BLaER1 (cell line): ENCODE data around the gene ST3GAL3.

Experiments
- H3K27ac ChIP-seq: shearing (Covaris generic); formaldehyde crosslinking; 2 replicates; pipeline ENCODE4 v1.8.1; 2022
- H3K27me3 ChIP-seq: shearing (Covaris generic); formaldehyde crosslinking; 2 replicates; pipeline ENCODE4 v1.8.1; 2022
- H3K36me3 ChIP-seq: shearing (Covaris generic); formaldehyde crosslinking; 2 replicates; pipeline ENCODE4 v1.8.1; 2022
- H3K4me1 ChIP-seq: shearing (Covaris generic); formaldehyde crosslinking; 2 replicates; pipeline ENCODE4 v1.8.1; 2022
- H3K4me2 ChIP-seq: shearing (Covaris generic); formaldehyde crosslinking; 2 replicates; pipeline ENCODE4 v1.8.1; 2022
- H3K4me3 ChIP-seq: shearing (Covaris generic); formaldehyde crosslinking; 2 replicates; pipeline ENCODE4 v1.8.1; 2022
- H3K9ac ChIP-seq: shearing (Covaris generic); formaldehyde crosslinking; 2 replicates; pipeline ENCODE4 v1.8.1; 2022
- H3K9me3 ChIP-seq: shearing (Covaris generic); formaldehyde crosslinking; 2 replicates; pipeline ENCODE4 v1.8.1; 2022
- H4K20me1 ChIP-seq: shearing (Covaris generic); formaldehyde crosslinking; 2 replicates; pipeline ENCODE4 v1.8.1; 2022
- Cebpa-rat ChIP-seq: shearing (Covaris generic); IDR thresholded peaks from 2 replicates; pipeline ENCODE4 v1.8.1; 2022

The ST3GAL3 gene

DNA sequence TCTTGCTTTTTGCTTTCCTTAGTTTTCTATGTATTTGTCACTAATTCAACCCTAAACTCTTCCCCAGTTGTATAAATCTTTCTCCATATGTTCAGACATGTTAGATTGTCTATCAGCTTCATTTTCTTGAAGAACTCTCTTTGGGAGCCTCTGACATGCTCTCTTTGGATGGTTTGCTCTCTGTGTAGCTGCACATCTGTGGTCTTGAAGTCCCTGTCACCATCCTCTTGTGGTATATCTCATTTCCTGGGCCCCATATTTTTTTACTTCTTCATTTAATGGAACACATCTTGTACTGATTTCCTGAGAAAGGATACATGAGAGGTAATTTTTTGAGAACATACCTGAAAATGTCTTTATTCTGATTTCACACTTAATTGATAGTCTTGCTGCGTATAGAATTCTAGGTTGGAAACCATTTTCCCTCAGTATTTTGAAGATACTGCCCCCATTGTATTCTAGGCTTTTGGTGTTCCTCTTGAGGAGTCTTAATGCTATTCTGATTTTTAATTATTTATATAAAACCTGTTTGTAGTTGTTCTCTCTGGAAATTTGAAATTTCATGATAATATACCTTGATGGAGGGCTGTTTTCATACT lies 72.6 kb downstream of the ST3GAL3 start:
- Histone ChIP-seq H3K27me3 (no peaks in the 10 kb centered on the region), H3K4me3 (no peak overlapping the region), H3K27ac (no peak overlapping the region), H4K20me1 (no peaks in the 10 kb centered on the region), H3K4me2 (no peak overlapping the region), H3K4me1 (peaks cover 19% of the 10 kb centered on the region), H3K9me3 (peaks cover 43% of the 10 kb centered on the region), H3K9ac (no peak overlapping the region), H3K36me3 (peaks cover 14% of the 10 kb centered on the region)
- no peak for TF ChIP-seq Cebpa-rat

DNA sequence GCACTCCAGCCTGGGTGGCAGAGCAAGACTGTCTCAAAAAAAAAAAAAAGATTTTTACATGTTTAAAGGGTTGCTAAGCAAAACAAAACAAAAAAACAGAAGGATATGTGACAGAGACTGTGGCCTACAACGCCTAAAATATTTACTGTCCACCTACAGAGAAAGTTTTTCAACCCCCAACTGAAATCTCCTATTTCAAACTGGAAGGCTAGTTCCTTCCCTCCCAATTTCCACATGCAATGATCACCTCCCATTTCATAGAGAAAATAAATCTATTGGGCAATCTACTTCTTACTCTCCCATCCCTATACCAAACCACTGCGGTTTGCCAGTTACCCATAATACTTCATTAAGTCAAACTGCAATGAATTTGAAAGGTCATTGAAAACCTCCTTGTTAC lies 74.2 kb downstream of the ST3GAL3 start:
- H3K4me1 ChIP-seq = peaks cover 19% of the 10 kb centered on the region
- H3K27me3 ChIP-seq = no peaks in the 10 kb centered on the region
- H3K36me3 ChIP-seq = peaks cover 11% of the 10 kb centered on the region
- no peak overlapping the region for H3K9ac ChIP-seq
- H4K20me1 ChIP-seq = no peaks in the 10 kb centered on the region
- H3K4me2 ChIP-seq = no peak overlapping the region
- H3K4me3 ChIP-seq = no peak overlapping the region
- peaks cover 41% of the 10 kb centered on the region for H3K9me3 ChIP-seq
- no peak overlapping the region for H3K27ac ChIP-seq
- no peak for TF ChIP-seq Cebpa-rat

DNA sequence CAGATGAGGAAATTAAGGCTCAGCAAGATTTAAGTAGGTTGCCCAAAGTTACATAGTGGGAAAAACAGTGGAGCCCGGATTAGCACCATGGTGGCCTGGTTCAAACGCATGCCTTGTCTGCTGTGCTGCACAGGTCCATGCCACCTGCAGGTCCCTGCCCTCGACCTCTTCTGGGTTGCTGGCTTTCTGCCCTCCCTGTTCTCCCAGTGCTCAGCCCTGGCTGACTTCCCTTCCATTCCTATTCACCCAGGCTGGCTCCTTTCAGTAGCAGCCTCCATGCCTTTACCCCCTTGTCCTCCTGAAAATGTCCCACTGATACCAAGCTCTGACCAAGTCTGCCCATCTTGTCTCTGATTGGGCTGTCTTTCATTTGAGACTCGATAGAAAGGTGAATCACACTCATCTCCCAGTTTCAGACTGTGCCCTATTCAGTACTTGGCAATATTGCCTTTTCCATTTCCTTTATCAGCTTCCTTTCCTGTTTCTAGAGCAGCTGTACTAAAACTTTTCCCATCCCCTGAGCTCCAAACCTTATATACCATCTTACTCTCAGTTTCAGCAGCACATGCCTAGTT lies 75.8 kb downstream of the ST3GAL3 start:
- H4K20me1 ChIP-seq = no peaks in the 10 kb centered on the region
- no peak overlapping the region for H3K4me3 ChIP-seq
- no peak overlapping the region for H3K27ac ChIP-seq
- H3K9ac ChIP-seq = no peak overlapping the region
- H3K9me3 ChIP-seq = peaks cover 27% of the 10 kb centered on the region
- H3K4me1 ChIP-seq = peaks cover 19% of the 10 kb centered on the region
- TF ChIP-seq Cebpa-rat = no peak
- H3K27me3 ChIP-seq = no peaks in the 10 kb centered on the region
- H3K36me3 ChIP-seq = peaks cover 11% of the 10 kb centered on the region
- peak overlapping the region; percentile 38 for H3K4me2 ChIP-seq

DNA sequence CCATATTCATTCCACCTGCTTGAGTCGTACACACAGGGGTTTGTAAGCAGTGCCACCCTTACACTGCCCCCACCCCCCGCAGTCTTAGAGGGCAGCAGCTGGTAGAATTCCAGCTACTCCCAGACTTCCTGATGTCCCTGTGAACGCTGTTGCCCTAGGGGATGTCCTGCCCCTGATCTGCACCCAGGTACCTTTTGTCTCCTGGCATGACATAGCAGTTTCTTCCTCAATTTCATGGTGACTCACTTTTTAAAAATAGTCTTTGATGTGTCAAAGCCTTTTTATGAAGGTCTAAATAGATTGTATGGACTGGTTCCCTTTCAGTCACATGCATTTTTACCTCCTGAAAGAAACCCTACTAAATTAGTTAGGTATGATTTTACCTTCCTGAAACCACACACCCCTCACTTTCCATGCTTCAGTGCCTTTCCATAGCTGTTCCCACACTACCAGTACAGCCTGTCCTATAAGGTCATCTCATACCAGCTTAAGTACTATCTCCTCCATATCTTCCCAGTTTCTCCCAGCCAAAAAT lies 76.4 kb downstream of the ST3GAL3 start:
- no peak overlapping the region for H3K4me3 ChIP-seq
- H3K9ac ChIP-seq = no peak overlapping the region
- H3K4me2 ChIP-seq = peak overlapping the region; percentile 38

DNA sequence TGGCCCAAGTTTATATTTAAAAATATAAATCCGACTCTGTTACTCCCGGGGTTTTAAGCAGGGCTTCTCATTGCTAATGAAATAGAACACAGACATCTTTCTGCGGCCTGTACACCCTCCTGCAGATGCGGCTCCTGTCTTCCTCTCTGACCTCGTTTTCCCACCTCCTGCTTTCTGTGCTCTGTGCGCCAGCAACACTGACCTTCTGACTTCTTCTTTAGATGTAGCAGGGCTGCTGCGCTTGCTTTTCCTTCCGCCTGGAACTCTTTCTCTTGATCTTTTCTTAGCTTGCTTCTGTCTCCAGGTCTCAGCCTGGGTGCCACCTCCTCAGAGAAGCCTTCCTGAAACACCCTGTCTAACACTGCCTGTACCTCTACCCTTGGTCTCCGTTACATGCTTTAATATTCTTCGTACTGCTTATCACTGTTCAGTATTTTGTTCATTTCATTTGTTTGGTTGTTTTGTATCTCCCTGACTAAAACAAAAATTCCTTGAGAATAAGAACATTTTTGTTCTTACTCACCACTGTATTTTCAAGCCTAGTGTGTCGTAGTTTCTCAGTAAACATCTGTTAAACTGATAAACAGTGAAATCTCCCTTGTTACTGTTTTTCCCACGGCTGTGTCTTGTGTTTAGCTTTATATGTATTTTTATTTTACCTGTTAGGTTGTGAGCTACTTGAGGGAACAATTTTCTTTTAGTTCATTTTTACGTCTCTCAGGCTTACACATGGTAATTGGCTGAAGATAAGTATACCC lies 79.0 kb downstream of the ST3GAL3 start:
- no peaks in the 10 kb centered on the region for H3K36me3 ChIP-seq
- H3K9ac ChIP-seq = no peak overlapping the region
- H3K27me3 ChIP-seq = no peaks in the 10 kb centered on the region
- no peak for TF ChIP-seq Cebpa-rat
- no peaks in the 10 kb centered on the region for H3K9me3 ChIP-seq
- no peak overlapping the region for H3K4me3 ChIP-seq
- no peaks in the 10 kb centered on the region for H4K20me1 ChIP-seq
- peaks cover 19% of the 10 kb centered on the region for H3K4me1 ChIP-seq
- no peak overlapping the region for H3K4me2 ChIP-seq
- no peak overlapping the region for H3K27ac ChIP-seq

More for the DNA sequence above, 76.4 kb downstream of the ST3GAL3 start:
- Histone ChIP-seq H3K36me3 (peaks cover 10% of the 10 kb centered on the region), H3K4me1 (peaks cover 19% of the 10 kb centered on the region), H3K27me3 (no peaks in the 10 kb centered on the region), H4K20me1 (no peaks in the 10 kb centered on the region), H3K9me3 (peaks cover 24% of the 10 kb centered on the region), H3K27ac (no peak overlapping the region)
- no peak for TF ChIP-seq Cebpa-rat

DNA sequence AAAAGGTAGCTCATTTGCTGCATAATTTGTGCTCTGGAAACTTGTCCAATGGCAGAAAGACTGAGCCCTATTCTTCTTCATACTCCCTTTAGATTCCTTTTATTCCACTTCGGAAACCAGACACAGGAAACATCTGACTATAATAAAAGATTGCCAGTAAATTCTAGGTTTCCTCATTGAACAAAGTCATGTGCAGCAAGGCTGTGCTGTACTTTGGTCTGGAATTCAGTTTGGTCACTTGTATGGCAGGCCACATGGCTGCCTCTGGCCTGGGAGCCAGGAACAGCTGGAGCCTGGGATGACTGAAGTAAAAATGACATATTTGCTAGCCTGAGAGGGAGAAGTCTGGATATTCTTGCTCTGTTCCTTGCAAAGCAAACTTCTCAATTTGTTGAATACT lies 79.6 kb downstream of the ST3GAL3 start:
- Histone ChIP-seq H3K9me3 (no peaks in the 10 kb centered on the region), H3K4me1 (peaks cover 19% of the 10 kb centered on the region), H3K4me2 (no peak overlapping the region), H3K4me3 (no peak overlapping the region), H4K20me1 (no peaks in the 10 kb centered on the region), H3K36me3 (0 out of 2 replicates have a peak, but pooled peaks cover under 1% of the 10 kb centered on the region), H3K9ac (no peak overlapping the region), H3K27me3 (no peaks in the 10 kb centered on the region), H3K27ac (no peak overlapping the region)
- TF ChIP-seq Cebpa-rat = no peak

DNA sequence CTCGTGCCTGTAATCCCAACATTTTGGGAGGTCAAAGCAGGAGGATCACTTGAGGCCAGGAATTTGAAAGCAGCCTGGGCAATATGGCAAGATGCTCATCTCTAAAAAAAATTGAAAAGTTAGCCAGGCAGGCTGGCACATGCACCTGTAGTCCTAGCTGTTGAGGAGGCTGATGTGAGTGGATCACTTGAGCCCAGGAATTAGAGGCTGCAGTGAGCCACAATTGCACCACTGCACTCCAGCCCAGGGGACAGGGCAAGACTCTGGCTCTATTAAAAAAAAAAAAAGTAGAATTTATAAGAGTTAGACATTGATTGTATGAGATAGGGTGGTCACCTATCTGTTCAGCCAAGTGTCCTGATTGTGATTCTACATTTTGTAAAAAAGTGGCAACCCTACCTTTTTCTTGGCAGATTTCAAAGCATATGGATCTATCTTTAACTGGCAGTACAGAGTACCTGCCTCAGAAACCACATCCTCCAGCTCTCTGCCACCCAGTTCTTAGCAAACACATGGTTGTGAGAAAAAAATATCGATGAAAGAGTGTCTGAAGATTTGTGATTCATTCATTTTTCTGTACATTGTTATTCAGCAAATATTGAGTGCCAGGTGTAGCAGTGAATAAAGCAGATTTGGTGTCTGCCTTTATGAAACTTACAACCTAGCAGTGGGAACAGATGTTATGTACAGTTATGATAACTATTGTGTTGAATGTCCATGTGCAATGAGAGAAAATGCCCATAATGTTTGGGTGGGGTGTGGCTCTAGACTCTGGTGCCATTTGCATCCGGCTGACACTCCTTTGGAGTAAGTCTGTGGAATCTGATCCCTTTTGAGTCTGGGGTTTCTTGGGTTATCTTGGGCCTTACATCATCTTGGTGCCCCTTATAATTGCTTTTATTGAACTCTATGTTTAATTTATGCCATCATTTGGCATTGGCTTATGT lies 82.5 kb downstream of the ST3GAL3 start:
- Histone ChIP-seq H3K27me3 (no peaks in the 10 kb centered on the region), H4K20me1 (no peaks in the 10 kb centered on the region), H3K36me3 (peaks cover 23% of the 10 kb centered on the region), H3K9ac (no peak overlapping the region), H3K27ac (no peak overlapping the region), H3K9me3 (no peaks in the 10 kb centered on the region), H3K4me2 (no peak overlapping the region), H3K4me1 (peaks cover 7% of the 10 kb centered on the region; the same call in 1 of the 2 replicates), H3K4me3 (no peak overlapping the region)
- no peak for TF ChIP-seq Cebpa-rat

DNA sequence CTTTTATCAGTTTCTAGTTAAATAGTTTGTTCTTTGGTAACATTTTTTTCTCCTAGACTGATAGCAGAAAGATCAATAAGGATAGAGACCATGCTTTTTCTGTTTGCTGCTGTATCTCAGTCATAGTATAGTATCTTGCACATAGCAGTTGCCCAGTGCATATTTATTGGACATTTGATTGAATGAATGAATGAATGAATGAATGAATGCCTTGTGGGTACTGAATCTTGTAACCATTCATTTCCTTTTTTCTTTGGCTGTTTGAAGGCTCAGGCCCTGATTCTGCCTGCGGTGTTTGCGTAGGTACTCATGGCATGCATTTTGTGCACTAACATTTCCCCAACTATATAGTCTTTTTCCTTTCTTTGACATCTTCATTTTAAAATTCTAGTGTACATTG lies 83.9 kb downstream of the ST3GAL3 start:
- H3K4me3 ChIP-seq = no peak overlapping the region
- no peaks in the 10 kb centered on the region for H3K9me3 ChIP-seq
- no peaks in the 10 kb centered on the region for H3K27me3 ChIP-seq
- H3K4me2 ChIP-seq = no peak overlapping the region
- no peak overlapping the region for H3K27ac ChIP-seq
- peaks cover 23% of the 10 kb centered on the region for H3K36me3 ChIP-seq
- H3K9ac ChIP-seq = no peak overlapping the region
- peaks cover 19% of the 10 kb centered on the region for H3K4me1 ChIP-seq
- no peaks in the 10 kb centered on the region for H4K20me1 ChIP-seq
- TF ChIP-seq Cebpa-rat = no peak

DNA sequence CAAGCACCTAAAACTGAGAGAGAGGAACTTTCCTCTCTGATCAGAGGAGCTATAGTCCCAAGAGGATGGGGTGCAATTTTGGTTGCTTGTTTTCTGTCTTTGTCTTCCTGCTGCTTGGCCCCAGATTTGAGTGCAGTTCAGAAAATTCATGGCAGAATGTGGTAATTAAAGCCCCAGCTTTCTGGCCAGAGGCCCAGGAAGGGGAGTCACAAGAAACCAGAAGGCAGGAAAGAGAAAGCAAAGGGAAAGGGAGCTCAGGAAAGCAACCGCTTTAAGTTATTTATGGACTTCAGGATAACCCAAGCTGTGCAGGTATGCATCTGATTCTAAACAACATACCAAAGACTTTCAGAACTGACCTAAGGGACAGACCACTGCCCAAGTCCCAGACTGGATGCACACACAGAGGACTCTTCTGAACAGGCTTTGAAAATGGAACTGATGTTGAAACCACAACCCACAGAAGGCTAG lies 88.8 kb downstream of the ST3GAL3 start:
- Histone ChIP-seq H3K27ac (peak overlapping the region; percentile 62), H3K4me1 (peaks cover 53% of the 10 kb centered on the region), H3K9me3 (0 out of 2 replicates have a peak, but pooled peaks cover 5% of the 10 kb centered on the region), H3K4me2 (peak overlapping the region; percentile 74), H3K27me3 (no peaks in the 10 kb centered on the region), H3K4me3 (no peak overlapping the region), H3K36me3 (peaks cover 35% of the 10 kb centered on the region), H4K20me1 (no peaks in the 10 kb centered on the region), H3K9ac (peak overlapping the region; percentile 23; the same call in 1 of the 2 replicates)
- TF ChIP-seq Cebpa-rat = no peak
